Stomach (tissue), 9 donors: ENCODE data around the gene CRTC1. TPM values are rescaled to one million over a fixed set of nuclear protein-coding genes. Genes with fewer than 3 reads are reported as not detected.
A peak's percentile ranks its signal among the peaks of the same experiment; 100 is the strongest.

Experiments used
- DNase-seq, 2 donors: peaks; one replicate each; pipeline versions ENCODE4 v3.0.0 to v3.0.0-alpha.2; 2013 to 2019
- H3K27ac ChIP-seq, 5 donors: fragments of 200-600 bp in 4 of 5; sonication (generic) in 4 of 5; one replicate each; pipeline ENCODE4 v1.5.1; 2013 to 2019; ENCODE audit warnings: mild to moderate bottlenecking in 1 of 5, moderate library complexity in 1 of 5
- H3K27me3 ChIP-seq, 3 donors: fragments of 200-600 bp; sonication (generic); one replicate each; pipeline ENCODE4 v1.5.1; 2017 to 2019; ENCODE audit warnings: mixed run types in 1 of 3
- H3K36me3 ChIP-seq, 4 donors: fragments of 200-600 bp; sonication (generic); 1 replicate in 3 of 4; 2 replicates in 1 of 4; pipeline ENCODE4 v1.5.1; 2016 to 2019
- H3K4me1 ChIP-seq, 4 donors: fragments of 200-600 bp; sonication (generic); one replicate each; pipeline ENCODE4 v1.5.1; 2016 to 2019
- H3K4me3 ChIP-seq, 4 donors: fragments of 200-600 bp; sonication (generic) in 3 of 4; one replicate each; pipeline ENCODE4 v1.5.1; 2016 to 2019; ENCODE audit warnings: mild to moderate bottlenecking in 1 of 4
- H3K9me3 ChIP-seq, 4 donors: fragments of 200-600 bp; sonication (generic); one replicate each; pipeline ENCODE4 v1.5.1; 2016 to 2019
- CTCF ChIP-seq, 7 experiments: fragments of 450-650 bp in 4 of 7; fragments of 200-600 bp in 3 of 7; sonication (generic) in 3 of 7; IDR thresholded peaks; one replicate each; pipeline ENCODE4 v1.5.1; 2016 to 2019; ENCODE audit warnings: antibody characterized with exemption in 7 of 7, control low read depth in 2 of 7, mild to moderate bottlenecking in 1 of 7
- EP300 ChIP-seq: sonication (generic); formaldehyde crosslinking; IDR thresholded peaks from one replicate; pipeline ENCODE4 v1.6.1; 2017; ENCODE audit warnings: antibody characterized with exemption
- POLR2A ChIP-seq, 4 donors: fragments of 450-650 bp; IDR thresholded peaks; one replicate each; pipeline ENCODE4 v1.6.1; 2016; ENCODE audit warnings: antibody characterized with exemption in 4 of 4, control low read depth in 2 of 4, mild to moderate bottlenecking in 1 of 4, moderate library complexity in 1 of 4
- POLR2AphosphoS5 ChIP-seq, 3 donors: sonication (generic); formaldehyde crosslinking; IDR thresholded peaks; one replicate each; pipeline ENCODE4 v1.6.1; 2016; ENCODE audit warnings: antibody characterized with exemption in 3 of 3
- WGBS, 5 donors: extraction: QIAGEN DNeasy Blood & Tissue Kit in 3 of 5; methylation state at CpG; one replicate each; pipeline versions ENCODE4 v1.1.5 to v1.1.7; 2013 to 2018; 5-methylcytosine and 5-hydroxymethylcytosine counted together
- intact Hi-C: fragments of 100-400 bp; cut with DNase I; formaldehyde crosslinking; loops from one replicate; pipeline ENCODE4 v1.15.1; 2023; ENCODE audit warnings: low total_unique reads
- polyA plus RNA-seq, 3 donors: library from polyadenylated mRNA; stranded (reverse); fragments of 200-250 nt; gene quantifications; one replicate each; pipeline ENCODE4 v1.2.3, GENCODE V29; 2013
- total RNA-seq, 5 donors: library from RNA; depleted of rRNA; stranded (reverse); fragments of >200 nt; gene quantifications; one replicate each; pipeline versions ENCODE4 v1.1.0 to v1.2.3, GENCODE V29; 2014 to 2016
- donor health status: healthy with polysubstance abuse.
- donor health status: Bipolar disorder and iron deficiency.
- donor health status: healthy.

The CRTC1 gene
- total and polyA plus RNA-seq, 8 donors: 4.2 to 28.0 (median 4.6) TPM; not detected in 1

GRCh38 chr19:18700501-18701249, 17.2 kb downstream of the CRTC1 start:
- intact Hi-C loops: no loop called here
- Histone ChIP-seq H3K27me3 (no peaks in the 10 kb centered on the region), H3K36me3 (no peaks in the 10 kb centered on the region), H3K4me3 (peak overlapping the region; percentile 39 to 54 (median 41)), H3K9me3 (no peaks in the 10 kb centered on the region), H3K4me1 (peaks cover 22 to 56% (median 33%) of the 10 kb centered on the region in 4 donors), H3K27ac (peak overlapping the region; percentile 60 to 86 (median 77))
- WGBS, 5 donors: 6 to 34% (median 16%) methylated on average over 22 to 35 of the region's 35 CpGs
- TF ChIP-seq CTCF (IDR thresholded peaks at IDR 0.05) (no peak), POLR2AphosphoS5 (IDR thresholded peaks at IDR 0.05) (peak in 2 of 3 donors; percentile 16 to 60)
- DNase-seq: peak; percentile 76 to 93

- peak overlapping the region; percentile 39 to 54 (median 41) for H3K4me3 ChIP-seq
- no peaks in the 10 kb centered on the region for H3K36me3 ChIP-seq
- DNase-seq: no peak
- peak overlapping the region in 4 of 5 donors; percentile 69 to 86 (median 80) for H3K27ac ChIP-seq
- H3K4me1 ChIP-seq: peaks cover 22 to 53% (median 33%) of the 10 kb centered on the region in 4 donors
- intact Hi-C loops: no loop called here
- 15 to 48% (median 42%) methylated on average over 5 to 7 of the region's 7 CpGs for WGBS, 5 donors
- no peaks in the 10 kb centered on the region for H3K9me3 ChIP-seq
- TF ChIP-seq CTCF (IDR thresholded peaks at IDR 0.05) (no peak), POLR2AphosphoS5 (IDR thresholded peaks at IDR 0.05) (no peak), POLR2A (IDR thresholded peaks at IDR 0.05) (no peak), EP300 (no peak)
- no peaks in the 10 kb centered on the region for H3K27me3 ChIP-seq
These were observed 17.7 kb downstream of the CRTC1 start for GRCh38 chr19:18701250-18701608.

GRCh38 chr19:18704054-18704453, 20.6 kb downstream of the CRTC1 start:
- Histone ChIP-seq H3K27me3 (no peaks in the 10 kb centered on the region), H3K36me3 (no peaks in the 10 kb centered on the region), H3K27ac (no peak overlapping the region), H3K4me1 (peaks cover 27 to 42% (median 34%) of the 10 kb centered on the region in 4 donors), H3K4me3 (no peak overlapping the region), H3K9me3 (no peaks in the 10 kb centered on the region)
- WGBS, 5 donors: 73 to 92% (median 84%) methylated on average over 4 of the region's 4 CpGs
- intact Hi-C loops: no loop called here
- no peak for DNase-seq
- TF ChIP-seq POLR2A (IDR thresholded peaks at IDR 0.05) (no peak), CTCF (IDR thresholded peaks at IDR 0.05) (no peak), EP300 (no peak), POLR2AphosphoS5 (IDR thresholded peaks at IDR 0.05) (no peak)

GRCh38 chr19:18704971-18705370, 21.5 kb downstream of the CRTC1 start:
- intact Hi-C loops: no loop called here
- Histone ChIP-seq H3K27me3 (no peaks in the 10 kb centered on the region), H3K4me3 (no peak overlapping the region), H3K27ac (no peak overlapping the region), H3K9me3 (no peaks in the 10 kb centered on the region), H3K36me3 (no peaks in the 10 kb centered on the region), H3K4me1 (peaks cover 26 to 42% (median 32%) of the 10 kb centered on the region in 4 donors)
- WGBS, 5 donors: 77 to 93% (median 91%) methylated on average over 7 of the region's 7 CpGs
- TF ChIP-seq POLR2A (IDR thresholded peaks at IDR 0.05) (no peak), CTCF (IDR thresholded peaks at IDR 0.05) (no peak), EP300 (no peak), POLR2AphosphoS5 (IDR thresholded peaks at IDR 0.05) (no peak)
- DNase-seq: no peak
